Osteoblast (primary cell): ENCODE results near the gene TUBGCP6. TPM values are rescaled to one million over a fixed set of nuclear protein-coding genes. Genes with fewer than 3 reads are reported as not detected.

ENCODE experiments used
- DNase-seq: peaks from one replicate; pipeline ENCODE4 v3.0.0; 2011; ENCODE audit warnings: low spot score, mixed read lengths; ENCODE audit not compliant: insufficient read length; ENCODE audit errors: missing footprints
- H2AFZ ChIP-seq: 2 replicates; pipeline ENCODE4 v1.6.0; 2011; ENCODE audit warnings: mild to moderate bottlenecking, low read length
- H3K27ac ChIP-seq: 2 replicates; pipeline ENCODE4 v1.5.1; 2011; ENCODE audit warnings: mild to moderate bottlenecking, low read depth, low read length, moderate library complexity
- H3K27me3 ChIP-seq: 2 replicates; pipeline ENCODE4 v1.6.0; 2012; ENCODE audit warnings: mild to moderate bottlenecking, control low read depth, inconsistent platforms, low read length, moderate library complexity; ENCODE audit not compliant: insufficient read depth
- H3K36me3 ChIP-seq: 2 replicates; pipeline ENCODE4 v1.5.1; 2011; ENCODE audit warnings: mild to moderate bottlenecking, low read length, control low read depth, moderate library complexity; ENCODE audit not compliant: insufficient read depth
- H3K4me1 ChIP-seq: 2 replicates; pipeline ENCODE4 v1.5.1; 2011; ENCODE audit warnings: mild to moderate bottlenecking, low read length, control low read depth, moderate library complexity; ENCODE audit not compliant: insufficient read depth
- H3K4me2 ChIP-seq: 2 replicates; pipeline ENCODE4 v1.6.0; 2011; ENCODE audit warnings: mild to moderate bottlenecking, low read length; ENCODE audit not compliant: insufficient read depth
- H3K4me3 ChIP-seq: fragments of 200-600 bp; sonication (generic); 3 replicates; pipeline ENCODE4 v1.5.1; 2012; ENCODE audit warnings: mild to moderate bottlenecking, low read length, inconsistent platforms; ENCODE audit not compliant: insufficient read depth
- H3K79me2 ChIP-seq: 2 replicates; pipeline ENCODE4 v1.6.0; 2012; ENCODE audit warnings: mild to moderate bottlenecking, low read length, control low read depth, inconsistent platforms; ENCODE audit not compliant: insufficient read depth
- H3K9me3 ChIP-seq: 2 replicates; pipeline ENCODE4 v1.5.1; 2011; ENCODE audit warnings: low read depth, low read length, control low read depth
- H4K20me1 ChIP-seq: 2 replicates; pipeline ENCODE4 v1.6.0; 2012; ENCODE audit warnings: mild to moderate bottlenecking, low read length, control low read depth; ENCODE audit not compliant: insufficient read depth
- total RNA-seq: library from RNA; depleted of rRNA; stranded (reverse); fragments of >200 nt; gene quantifications from 2 replicates; pipeline ENCODE4 v1.2.3, GENCODE V29; 2012
- TF ChIP-seq, protein P1 (sequence below): IDR thresholded peaks from 2 replicates; pipeline ENCODE4 v1.5.1; 2011; ENCODE audit warnings: mild to moderate bottlenecking, low read depth, low read length, moderate library complexity; ENCODE audit errors: extremely low read depth

TUBGCP6 gene
- total RNA-seq, 1 donor: 28.2 TPM

DNA sequence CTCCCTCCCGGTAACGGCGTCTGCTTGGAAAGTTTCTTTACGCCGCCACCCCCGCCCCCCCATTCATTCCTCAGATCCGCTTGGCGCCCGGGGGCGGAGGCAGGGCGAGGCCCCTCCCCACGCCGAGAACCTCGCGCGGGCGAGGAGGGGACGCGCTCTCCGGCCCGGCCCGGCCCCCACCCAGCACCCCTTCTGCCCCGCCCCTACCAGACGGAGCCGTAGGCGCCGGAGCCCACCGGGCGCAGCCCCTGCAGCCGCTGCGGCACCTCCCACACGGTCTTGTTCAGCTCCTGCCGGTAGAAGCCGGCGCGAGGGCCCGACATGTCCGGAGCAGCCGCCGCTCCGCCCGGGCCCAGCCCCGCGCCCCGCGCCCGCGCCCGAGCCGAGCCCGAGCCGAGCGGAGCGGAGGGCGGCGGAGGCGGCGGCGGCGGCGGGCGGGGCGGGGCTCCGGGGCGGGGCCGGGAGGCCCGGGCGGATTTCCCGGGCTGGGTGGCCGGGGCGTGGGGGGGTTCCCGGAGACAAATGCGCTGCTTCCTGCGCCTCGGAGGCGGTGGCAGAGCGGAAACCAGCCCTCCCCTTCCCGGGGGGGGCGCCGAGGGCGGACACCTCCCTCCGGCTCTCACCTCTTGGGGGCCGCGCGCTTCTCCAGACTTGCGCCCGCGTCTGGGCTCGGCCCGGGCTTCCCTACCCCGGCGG is 25.3 kb upstream of the TUBGCP6 start, which contains the start of gene MAPK11:
TSS of gene MAPK11 (minus strand) at position 411 of the 696 bp plus-strand sequence. CDS start at position 323, 88 bp downstream.
- DNase-seq: peak; percentile 98
- TF ChIP-seq, protein P1, sequence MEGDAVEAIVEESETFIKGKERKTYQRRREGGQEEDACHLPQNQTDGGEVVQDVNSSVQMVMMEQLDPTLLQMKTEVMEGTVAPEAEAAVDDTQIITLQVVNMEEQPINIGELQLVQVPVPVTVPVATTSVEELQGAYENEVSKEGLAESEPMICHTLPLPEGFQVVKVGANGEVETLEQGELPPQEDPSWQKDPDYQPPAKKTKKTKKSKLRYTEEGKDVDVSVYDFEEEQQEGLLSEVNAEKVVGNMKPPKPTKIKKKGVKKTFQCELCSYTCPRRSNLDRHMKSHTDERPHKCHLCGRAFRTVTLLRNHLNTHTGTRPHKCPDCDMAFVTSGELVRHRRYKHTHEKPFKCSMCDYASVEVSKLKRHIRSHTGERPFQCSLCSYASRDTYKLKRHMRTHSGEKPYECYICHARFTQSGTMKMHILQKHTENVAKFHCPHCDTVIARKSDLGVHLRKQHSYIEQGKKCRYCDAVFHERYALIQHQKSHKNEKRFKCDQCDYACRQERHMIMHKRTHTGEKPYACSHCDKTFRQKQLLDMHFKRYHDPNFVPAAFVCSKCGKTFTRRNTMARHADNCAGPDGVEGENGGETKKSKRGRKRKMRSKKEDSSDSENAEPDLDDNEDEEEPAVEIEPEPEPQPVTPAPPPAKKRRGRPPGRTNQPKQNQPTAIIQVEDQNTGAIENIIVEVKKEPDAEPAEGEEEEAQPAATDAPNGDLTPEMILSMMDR: no peak
- H3K4me2 ChIP-seq: peak within 1 kb of the TSS; percentile 64
- no peaks in the 10 kb centered on the region for H3K79me2 ChIP-seq
- H4K20me1 ChIP-seq: peaks cover 28% of the 10 kb centered on the region
- peaks cover 8% of the 10 kb centered on the region for H3K36me3 ChIP-seq
- no peak within 1 kb of the TSS for H2AFZ ChIP-seq
- H3K4me1 ChIP-seq: peaks cover 11% of the 10 kb centered on the region
- H3K27me3 ChIP-seq: no peaks in the 10 kb centered on the region
- no peak within 1 kb of the TSS for H3K27ac ChIP-seq
- H3K4me3 ChIP-seq: peak within 1 kb of the TSS; percentile 69
- H3K9me3 ChIP-seq: no peaks in the 10 kb centered on the region

DNA sequence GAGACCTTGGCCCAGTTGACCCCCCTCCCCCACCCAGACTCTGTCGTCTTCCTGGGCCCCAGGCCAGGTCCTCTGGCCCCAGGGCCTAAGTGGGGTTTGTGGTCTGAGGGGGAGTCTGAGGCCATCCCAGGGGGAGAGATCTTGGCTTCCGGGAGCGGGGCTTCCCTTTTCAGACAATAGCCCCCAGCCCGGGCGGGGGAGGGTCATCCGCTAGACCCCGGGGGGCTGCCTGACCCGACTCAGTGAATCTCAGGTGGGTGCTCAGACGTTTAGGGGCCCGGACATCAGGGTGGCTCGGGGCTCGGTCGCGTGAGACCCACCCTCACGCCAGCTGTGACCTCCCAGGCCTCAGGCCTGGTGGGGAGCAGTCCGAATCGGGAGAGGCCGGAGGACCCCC is 24.7 kb upstream of the TUBGCP6 start:
- TF ChIP-seq, protein P1: no peak
- H3K4me2 ChIP-seq: peak overlapping the region; percentile 45
- H3K4me1 ChIP-seq: peaks cover 11% of the 10 kb centered on the region
- H3K79me2 ChIP-seq: no peaks in the 10 kb centered on the region
- H3K36me3 ChIP-seq: peaks cover 5% of the 10 kb centered on the region
- H3K4me3 ChIP-seq: peak overlapping the region; percentile 64
- H4K20me1 ChIP-seq: peaks cover 24% of the 10 kb centered on the region
- no peak overlapping the region for H3K27ac ChIP-seq
- no peak for DNase-seq
- no peaks in the 10 kb centered on the region for H3K27me3 ChIP-seq
- H3K9me3 ChIP-seq: no peaks in the 10 kb centered on the region
- H2AFZ ChIP-seq: no peak overlapping the region

DNA sequence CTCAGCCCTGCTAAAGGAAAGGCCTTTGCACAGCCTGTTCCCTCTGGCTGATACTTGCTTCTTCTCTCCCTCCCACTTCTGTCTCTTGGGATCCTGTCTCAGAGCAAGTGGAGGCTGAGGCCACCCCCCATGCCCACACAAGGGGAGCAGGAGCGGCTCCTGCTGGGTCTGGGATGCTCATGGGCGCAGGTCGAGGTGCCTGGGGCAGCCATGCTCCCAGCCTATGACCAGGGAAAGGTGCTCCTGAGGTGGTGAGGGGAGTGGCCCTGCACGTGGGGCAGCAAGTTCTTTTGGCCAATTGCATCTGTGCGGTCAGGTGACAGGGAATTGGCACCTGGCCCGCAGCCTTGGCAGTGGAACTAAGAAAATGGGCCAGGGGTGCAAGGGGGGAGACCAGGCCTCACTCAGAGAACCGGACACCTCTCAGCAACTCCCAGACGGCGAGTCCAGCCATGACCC is 23.9 kb upstream of the TUBGCP6 start:
- H3K4me1 ChIP-seq: peaks cover 11% of the 10 kb centered on the region
- no peak overlapping the region for H3K4me3 ChIP-seq
- no peak for DNase-seq
- peaks cover 5% of the 10 kb centered on the region for H3K36me3 ChIP-seq
- H3K9me3 ChIP-seq: no peaks in the 10 kb centered on the region
- TF ChIP-seq, protein P1: no peak
- no peak overlapping the region for H3K4me2 ChIP-seq
- no peaks in the 10 kb centered on the region for H3K79me2 ChIP-seq
- H2AFZ ChIP-seq: no peak overlapping the region
- no peak overlapping the region for H3K27ac ChIP-seq
- peaks cover 18% of the 10 kb centered on the region for H4K20me1 ChIP-seq
- H3K27me3 ChIP-seq: no peaks in the 10 kb centered on the region

DNA sequence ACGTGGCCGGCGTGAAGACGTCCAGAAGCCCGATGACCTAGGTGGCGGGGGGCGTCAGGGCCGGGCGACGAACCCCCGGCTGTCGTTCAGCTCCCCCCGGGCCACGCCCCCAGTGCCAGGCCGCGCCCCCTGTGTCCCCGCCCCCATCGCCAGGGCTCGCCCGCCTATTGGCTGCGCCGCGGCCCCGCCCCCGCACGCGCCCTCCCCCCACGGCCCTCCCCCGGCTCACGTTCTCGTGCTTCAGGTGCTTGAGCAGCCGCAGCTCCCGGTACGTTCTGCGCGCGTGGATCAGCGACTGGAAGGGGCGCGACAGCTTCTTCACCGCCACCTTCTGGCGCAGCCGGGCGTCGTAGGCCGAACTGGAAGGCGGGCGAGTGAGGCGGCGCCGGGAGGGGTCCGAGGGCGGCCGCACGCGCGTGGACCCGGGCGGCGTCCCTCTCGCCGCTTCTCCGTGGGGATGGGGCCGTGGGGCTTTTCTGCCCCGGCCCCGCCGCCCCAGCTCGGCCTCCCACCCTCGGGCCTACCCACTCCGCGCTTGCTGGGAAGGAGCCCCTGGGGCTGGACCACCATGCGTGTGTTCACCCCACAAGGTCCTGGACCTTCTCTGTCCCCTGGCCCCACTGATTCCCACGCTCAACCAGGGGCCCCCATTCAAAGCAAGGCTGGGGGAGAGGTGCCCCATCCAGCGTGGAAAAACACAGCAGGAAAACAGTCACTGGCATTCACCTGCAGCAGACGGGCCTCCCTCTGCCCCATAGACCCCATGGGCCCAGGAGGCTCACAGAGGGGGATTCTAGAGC is 23.0 kb upstream of the TUBGCP6 start:
- DNase-seq: peak; percentile 100
- Histone ChIP-seq H2AFZ (no peak overlapping the region), H3K9me3 (no peaks in the 10 kb centered on the region), H3K27ac (no peak overlapping the region), H4K20me1 (peaks cover 15% of the 10 kb centered on the region), H3K79me2 (no peaks in the 10 kb centered on the region), H3K27me3 (no peaks in the 10 kb centered on the region), H3K4me3 (peak overlapping the region; percentile 58), H3K4me2 (peak overlapping the region; percentile 48), H3K4me1 (peaks cover 11% of the 10 kb centered on the region), H3K36me3 (peaks cover 4% of the 10 kb centered on the region)
- TF ChIP-seq, protein P1: peak; percentile 11
